PC-3 (cell line): ENCODE measurements around the gene HSPA1A.

Experiments
- EZH2phosphoT487 ChIP-seq: fragments of 300-600 bp; sonication (generic); IDR thresholded peaks from 2 replicates; pipeline ENCODE4 v1.6.1; 2018; ENCODE audit warnings: mild to moderate bottlenecking, antibody characterized with exemption, low read length, borderline replicate concordance
- TF ChIP-seq, protein P1 (sequence below): fragments of 300-600 bp; sonication (generic); conservative IDR thresholded peaks from 2 replicates; pipeline ENCODE4 v1.5.1; 2017; ENCODE audit warnings: antibody characterized with exemption, low read depth, mild to moderate bottlenecking, low read length

DNA sequence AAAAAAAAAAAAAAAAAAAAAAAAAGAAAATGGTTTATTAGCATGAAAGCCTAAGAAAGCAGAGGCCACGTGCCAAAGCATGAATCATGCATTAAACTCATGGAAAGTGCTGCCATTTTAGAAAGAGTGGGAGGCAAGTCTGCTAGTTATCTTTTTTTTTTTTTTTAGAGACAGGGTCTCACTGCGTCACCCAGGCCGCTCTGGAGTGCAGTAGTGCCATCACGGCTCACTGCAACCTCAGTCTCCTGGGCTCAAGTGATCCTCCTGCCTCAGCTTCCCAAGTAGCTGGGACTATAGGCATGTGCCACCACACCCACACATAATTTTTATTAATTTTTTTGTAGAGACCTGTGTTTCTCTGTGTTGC lies 43.4 kb upstream of the HSPA1A start:
- TF ChIP-seq EZH2phosphoT487, result no peak
- TF ChIP-seq, protein P1, sequence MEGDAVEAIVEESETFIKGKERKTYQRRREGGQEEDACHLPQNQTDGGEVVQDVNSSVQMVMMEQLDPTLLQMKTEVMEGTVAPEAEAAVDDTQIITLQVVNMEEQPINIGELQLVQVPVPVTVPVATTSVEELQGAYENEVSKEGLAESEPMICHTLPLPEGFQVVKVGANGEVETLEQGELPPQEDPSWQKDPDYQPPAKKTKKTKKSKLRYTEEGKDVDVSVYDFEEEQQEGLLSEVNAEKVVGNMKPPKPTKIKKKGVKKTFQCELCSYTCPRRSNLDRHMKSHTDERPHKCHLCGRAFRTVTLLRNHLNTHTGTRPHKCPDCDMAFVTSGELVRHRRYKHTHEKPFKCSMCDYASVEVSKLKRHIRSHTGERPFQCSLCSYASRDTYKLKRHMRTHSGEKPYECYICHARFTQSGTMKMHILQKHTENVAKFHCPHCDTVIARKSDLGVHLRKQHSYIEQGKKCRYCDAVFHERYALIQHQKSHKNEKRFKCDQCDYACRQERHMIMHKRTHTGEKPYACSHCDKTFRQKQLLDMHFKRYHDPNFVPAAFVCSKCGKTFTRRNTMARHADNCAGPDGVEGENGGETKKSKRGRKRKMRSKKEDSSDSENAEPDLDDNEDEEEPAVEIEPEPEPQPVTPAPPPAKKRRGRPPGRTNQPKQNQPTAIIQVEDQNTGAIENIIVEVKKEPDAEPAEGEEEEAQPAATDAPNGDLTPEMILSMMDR, result no peak
